Measurements from ENCODE around the gene YY1. TPM values are rescaled to one million over a fixed set of nuclear protein-coding genes. Genes with fewer than 3 reads are reported as not detected.

The YY1 gene
- total and polyA plus RNA-seq, 9 of the 15 experiments (the other 6 are each of a cell fraction or from before 2014, with no cell fraction given), result 20.8 to 74.2 (median 46.7) TPM

DNA sequence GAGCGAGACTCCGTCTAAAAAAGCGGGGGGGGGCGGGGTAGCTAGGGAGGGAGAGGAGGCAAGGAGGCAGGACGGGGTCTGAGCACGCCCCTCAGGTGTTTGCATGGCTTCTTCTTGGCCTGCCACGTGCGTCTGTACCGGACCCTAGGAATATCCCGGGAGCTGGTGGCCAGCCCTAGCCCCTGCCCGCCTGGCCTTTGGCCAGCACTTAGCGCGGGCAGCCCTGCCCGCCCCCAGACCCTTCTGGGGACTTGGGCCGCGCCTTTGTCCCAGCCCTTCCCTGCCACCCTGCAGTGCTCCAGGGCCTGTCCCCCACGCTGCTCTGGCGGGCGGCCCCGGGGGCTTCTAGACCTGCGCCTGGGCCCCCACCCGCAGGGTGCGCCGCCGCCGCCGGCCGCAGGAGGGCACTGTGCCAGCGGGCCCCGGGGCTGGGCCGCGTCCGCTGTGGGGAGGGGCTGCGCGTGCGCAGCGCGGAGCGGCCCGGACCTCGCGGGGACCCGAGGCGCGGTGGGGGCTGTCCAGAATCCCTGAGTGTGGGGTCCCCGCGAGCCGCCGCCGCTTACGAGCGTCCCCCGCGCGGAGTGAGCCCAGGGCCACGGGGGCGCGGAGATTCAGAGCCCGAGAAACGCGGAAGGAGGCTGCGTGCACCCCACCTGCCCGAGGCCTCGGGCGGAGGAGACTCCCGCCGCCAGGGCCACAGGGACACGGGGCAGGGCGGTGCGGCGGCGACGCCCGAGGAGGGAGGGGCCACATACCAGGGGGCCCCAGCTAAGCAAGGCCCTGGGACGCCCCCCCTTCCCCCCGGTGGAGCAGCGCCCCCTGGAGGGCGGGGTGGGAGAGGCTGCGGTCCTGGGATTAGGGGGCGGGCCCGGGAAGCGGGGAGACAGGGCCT is 46.3 kb downstream of the YY1 start (continued):
- TF ChIP-seq ZNF561 (CRISPR knock-in tag; conservative IDR thresholded peaks at IDR 0.05) (no peak), SAFB (IDR thresholded peaks at IDR 0.05; ENCODE audit: borderline replicate concordance, low read depth, low read length) (0 out of 2 replicates have a peak, but pooled peaks have one; percentile 35), EWSR1 (IDR thresholded peaks at IDR 0.05; ENCODE audit: borderline replicate concordance, low read depth, partially characterized antibody) (no peak), CBX3 (IDR thresholded peaks at IDR 0.05; ENCODE audit: borderline replicate concordance in 1 of 2, low read length in 2 of 2) (peak in 1 of 2 experiments; percentile 49; a peak in 1 of 3 replicates), EP400 (IDR thresholded peaks at IDR 0.05) (peak; percentile 82; the same call in 1 of the 2 replicates), ZNF444 (CRISPR knock-in tag; IDR thresholded peaks at IDR 0.05) (no peak), ETV5 (CRISPR knock-in tag; IDR thresholded peaks at IDR 0.05; ENCODE audit: low read depth) (peak; percentile 51; the same call in 1 of the 2 replicates), ZNF445 (CRISPR knock-in tag; IDR thresholded peaks at IDR 0.05; ENCODE audit: low read depth) (no peak), GTF2F1 (IDR thresholded peaks at IDR 0.05; ENCODE audit: low read depth, low read length) (no peak), ZBED1 (IDR thresholded peaks at IDR 0.05) (no peak), HNRNPK (IDR thresholded peaks at IDR 0.05; ENCODE audit: low read depth, low read length, poor library complexity, severe bottlenecking) (no peak), RBM22 (IDR thresholded peaks at IDR 0.05; ENCODE audit: low read depth, low read length, poor library complexity, severe bottlenecking) (peak; percentile 64), NONO (IDR thresholded peaks at IDR 0.05; ENCODE audit: low read depth in 2 of 2, low read length in 1 of 2) (peak; percentile 35 to 59; a peak in 3 of 4 replicates), KLF1 (tag; IDR thresholded peaks at IDR 0.05) (peak; percentile 39; the same call in 1 of the 2 replicates), EP300 (IDR thresholded peaks at IDR 0.05; ENCODE audit: low read length) (no peak), ZNF239 (CRISPR knock-in tag; IDR thresholded peaks at IDR 0.05) (no peak), TFAM (CRISPR knock-in tag; conservative IDR thresholded peaks at IDR 0.05) (no peak), TBP (optimal IDR thresholded peaks at IDR 0.05; ENCODE audit: low read depth, low read length) (peak; percentile 34), SMAD4 (CRISPR knock-in tag; conservative IDR thresholded peaks at IDR 0.05) (peak; percentile 66; the same call in 1 of the 2 replicates)
- TF ChIP-seq, protein P1, sequence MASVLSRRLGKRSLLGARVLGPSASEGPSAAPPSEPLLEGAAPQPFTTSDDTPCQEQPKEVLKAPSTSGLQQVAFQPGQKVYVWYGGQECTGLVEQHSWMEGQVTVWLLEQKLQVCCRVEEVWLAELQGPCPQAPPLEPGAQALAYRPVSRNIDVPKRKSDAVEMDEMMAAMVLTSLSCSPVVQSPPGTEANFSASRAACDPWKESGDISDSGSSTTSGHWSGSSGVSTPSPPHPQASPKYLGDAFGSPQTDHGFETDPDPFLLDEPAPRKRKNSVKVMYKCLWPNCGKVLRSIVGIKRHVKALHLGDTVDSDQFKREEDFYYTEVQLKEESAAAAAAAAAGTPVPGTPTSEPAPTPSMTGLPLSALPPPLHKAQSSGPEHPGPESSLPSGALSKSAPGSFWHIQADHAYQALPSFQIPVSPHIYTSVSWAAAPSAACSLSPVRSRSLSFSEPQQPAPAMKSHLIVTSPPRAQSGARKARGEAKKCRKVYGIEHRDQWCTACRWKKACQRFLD (CRISPR knock-in tag; IDR thresholded peaks at IDR 0.05), result no peak
- TF ChIP-seq, protein P2, sequence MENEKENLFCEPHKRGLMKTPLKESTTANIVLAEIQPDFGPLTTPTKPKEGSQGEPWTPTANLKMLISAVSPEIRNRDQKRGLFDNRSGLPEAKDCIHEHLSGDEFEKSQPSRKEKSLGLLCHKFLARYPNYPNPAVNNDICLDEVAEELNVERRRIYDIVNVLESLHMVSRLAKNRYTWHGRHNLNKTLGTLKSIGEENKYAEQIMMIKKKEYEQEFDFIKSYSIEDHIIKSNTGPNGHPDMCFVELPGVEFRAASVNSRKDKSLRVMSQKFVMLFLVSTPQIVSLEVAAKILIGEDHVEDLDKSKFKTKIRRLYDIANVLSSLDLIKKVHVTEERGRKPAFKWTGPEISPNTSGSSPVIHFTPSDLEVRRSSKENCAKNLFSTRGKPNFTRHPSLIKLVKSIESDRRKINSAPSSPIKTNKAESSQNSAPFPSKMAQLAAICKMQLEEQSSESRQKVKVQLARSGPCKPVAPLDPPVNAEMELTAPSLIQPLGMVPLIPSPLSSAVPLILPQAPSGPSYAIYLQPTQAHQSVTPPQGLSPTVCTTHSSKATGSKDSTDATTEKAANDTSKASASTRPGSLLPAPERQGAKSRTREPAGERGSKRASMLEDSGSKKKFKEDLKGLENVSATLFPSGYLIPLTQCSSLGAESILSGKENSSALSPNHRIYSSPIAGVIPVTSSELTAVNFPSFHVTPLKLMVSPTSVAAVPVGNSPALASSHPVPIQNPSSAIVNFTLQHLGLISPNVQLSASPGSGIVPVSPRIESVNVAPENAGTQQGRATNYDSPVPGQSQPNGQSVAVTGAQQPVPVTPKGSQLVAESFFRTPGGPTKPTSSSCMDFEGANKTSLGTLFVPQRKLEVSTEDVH (IDR thresholded peaks at IDR 0.05; ENCODE audit: low read depth, partially characterized antibody), result peak; percentile 20
- TF ChIP-seq, protein P3, sequence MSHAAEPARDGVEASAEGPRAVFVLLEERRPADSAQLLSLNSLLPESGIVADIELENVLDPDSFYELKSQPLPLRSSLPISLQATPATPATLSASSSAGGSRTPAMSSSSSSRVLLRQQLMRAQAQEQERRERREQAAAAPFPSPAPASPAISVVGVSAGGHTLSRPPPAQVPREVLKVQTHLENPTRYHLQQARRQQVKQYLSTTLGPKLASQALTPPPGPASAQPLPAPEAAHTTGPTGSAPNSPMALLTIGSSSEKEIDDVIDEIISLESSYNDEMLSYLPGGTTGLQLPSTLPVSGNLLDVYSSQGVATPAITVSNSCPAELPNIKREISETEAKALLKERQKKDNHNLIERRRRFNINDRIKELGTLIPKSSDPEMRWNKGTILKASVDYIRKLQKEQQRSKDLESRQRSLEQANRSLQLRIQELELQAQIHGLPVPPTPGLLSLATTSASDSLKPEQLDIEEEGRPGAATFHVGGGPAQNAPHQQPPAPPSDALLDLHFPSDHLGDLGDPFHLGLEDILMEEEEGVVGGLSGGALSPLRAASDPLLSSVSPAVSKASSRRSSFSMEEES (CRISPR knock-in tag; IDR thresholded peaks at IDR 0.05), result no peak
